ENCODE results near the gene XIAP.

XIAP gene

DNA sequence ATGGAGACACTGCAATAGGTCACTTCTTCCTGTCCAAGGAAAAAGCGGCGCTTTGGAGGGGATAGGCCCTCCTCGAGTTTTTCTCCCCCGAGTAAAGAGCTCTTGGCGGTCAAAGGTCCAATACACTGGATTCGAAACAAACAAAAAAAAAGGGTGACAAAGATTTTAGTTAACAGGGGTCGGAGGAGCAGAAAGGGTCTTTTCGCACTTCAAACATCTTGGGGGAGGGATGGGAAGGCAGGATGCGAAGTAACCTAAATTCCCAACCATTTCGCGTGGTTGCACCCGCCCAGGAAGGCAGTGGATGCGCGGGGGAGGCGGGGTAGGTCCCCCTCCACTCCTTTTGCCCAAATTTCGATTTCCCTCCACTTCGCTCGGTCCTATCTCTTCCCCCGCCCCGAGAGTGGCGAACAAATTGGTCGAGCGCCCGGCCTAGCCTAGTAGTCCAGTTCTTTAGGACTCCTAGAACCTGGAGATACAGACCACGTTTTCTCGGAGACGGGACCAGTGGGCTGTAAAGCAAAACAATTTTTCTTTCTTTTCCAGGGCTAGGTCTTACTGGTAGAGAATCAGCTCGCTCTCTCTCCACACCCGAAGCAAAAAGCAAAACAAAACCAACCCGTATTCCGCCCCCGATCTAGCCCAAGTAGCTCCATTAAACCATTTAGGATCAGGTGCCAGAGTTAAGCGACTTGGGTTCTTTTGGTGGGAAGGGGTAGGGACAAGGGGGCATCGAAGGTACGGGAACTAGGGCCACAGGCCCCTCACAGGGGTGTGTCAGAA, 99.6 kb downstream of the XIAP start:
- H3K27ac ChIP-seq (ENCODE audit: low read depth, low read length) = peak overlapping the region; percentile 75
- H3K36me3 ChIP-seq (ENCODE audit: control insufficient read depth, insufficient read depth, low read length) = no peaks in the 10 kb centered on the region
- H3K4me1 ChIP-seq (ENCODE audit: control insufficient read depth, insufficient read depth, low read length) = 0 out of 2 replicates have a peak, but pooled peaks cover 4% of the 10 kb centered on the region
- H3K27me3 ChIP-seq (ENCODE audit: control insufficient read depth, insufficient read depth, low read length) = no peaks in the 10 kb centered on the region
- peak overlapping the region; percentile 77 for H3K9ac ChIP-seq (ENCODE audit: low read length)
- peak overlapping the region; percentile 93 for H3K4me3 ChIP-seq (ENCODE audit: low read depth, low read length)
- no peaks in the 10 kb centered on the region for H3K9me3 ChIP-seq (ENCODE audit: control insufficient read depth, insufficient read depth, low read depth, low read length)

DNA sequence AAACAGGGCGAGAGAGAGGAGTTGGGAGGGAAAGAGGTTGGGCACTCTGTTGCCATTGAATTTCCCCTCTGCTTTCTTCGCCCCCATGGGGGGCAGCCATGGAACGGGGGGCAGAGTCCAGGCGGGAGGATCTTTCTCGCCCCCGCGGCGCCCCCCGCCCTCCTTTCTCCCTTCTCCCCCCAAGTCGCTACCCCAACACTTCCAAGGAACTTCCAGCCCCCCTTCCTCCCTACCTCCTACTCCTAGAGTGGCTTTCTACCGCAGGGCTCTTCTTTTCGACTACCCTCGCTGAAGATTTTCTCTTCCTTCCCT, 101.1 kb downstream of the XIAP start:
- Histone ChIP-seq H3K36me3 (ENCODE audit: control insufficient read depth, insufficient read depth, low read length) (no peaks in the 10 kb centered on the region), H3K4me1 (ENCODE audit: control insufficient read depth, insufficient read depth, low read length) (0 out of 2 replicates have a peak, but pooled peaks cover 8% of the 10 kb centered on the region), H3K9ac (ENCODE audit: low read length) (peak overlapping the region; percentile 97), H3K9me3 (ENCODE audit: control insufficient read depth, insufficient read depth, low read depth, low read length) (no peaks in the 10 kb centered on the region), H3K27ac (ENCODE audit: low read depth, low read length) (peak overlapping the region; percentile 100), H3K27me3 (ENCODE audit: control insufficient read depth, insufficient read depth, low read length) (no peaks in the 10 kb centered on the region), H3K4me3 (ENCODE audit: low read depth, low read length) (peak overlapping the region; percentile 80)

DNA sequence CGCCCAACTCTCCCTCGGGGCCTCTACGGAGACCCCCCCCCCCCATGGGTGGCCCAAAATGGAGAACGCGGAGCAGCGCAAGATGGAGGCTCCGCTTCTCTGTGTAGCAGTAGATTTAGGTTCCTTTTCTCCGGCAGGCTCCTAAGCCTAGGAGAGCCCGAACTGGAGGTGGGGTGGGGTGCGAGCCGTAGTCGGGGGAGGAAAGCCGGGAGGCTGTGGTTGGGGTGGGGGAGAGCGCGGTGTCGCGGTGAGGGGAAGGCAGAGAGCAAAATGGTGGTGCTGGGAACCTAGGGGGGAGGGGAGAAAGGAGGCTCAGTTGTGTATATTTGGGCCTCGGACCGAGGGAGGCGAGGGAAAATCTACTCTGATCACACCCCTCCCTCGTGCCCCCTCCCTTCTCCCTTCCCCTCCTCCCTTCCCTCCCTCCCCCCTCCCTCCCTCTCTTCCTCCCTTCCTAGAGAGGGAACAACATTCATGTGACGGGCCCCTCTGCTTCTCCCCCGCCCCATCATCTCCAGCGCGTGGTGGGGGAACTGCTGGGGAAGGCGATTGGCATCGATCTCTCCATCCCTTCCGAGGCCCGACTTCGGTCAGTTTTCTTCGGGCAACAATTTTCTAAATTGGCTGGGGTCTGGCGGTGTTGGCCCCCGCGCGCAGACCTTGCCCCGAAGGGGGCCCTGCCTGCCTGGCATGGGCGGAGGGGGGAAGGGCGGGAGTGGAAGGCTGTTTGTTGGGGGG, 101.6 kb downstream of the XIAP start, which contains the start of gene STAG2:
Gene STAG2 (plus strand): TSS at position 439 of the 738 bp plus-strand sequence. CDS start 60,922 bp downstream, outside the sequence.
- Histone ChIP-seq H3K4me3 (ENCODE audit: low read depth, low read length) (peak within 1 kb of the TSS; percentile 80), H3K27ac (ENCODE audit: low read depth, low read length) (peak within 1 kb of the TSS; percentile 100), H3K36me3 (ENCODE audit: control insufficient read depth, insufficient read depth, low read length) (no peaks in the 10 kb centered on the region), H3K9ac (ENCODE audit: low read length) (peak within 1 kb of the TSS; percentile 98), H3K9me3 (ENCODE audit: control insufficient read depth, insufficient read depth, low read depth, low read length) (no peaks in the 10 kb centered on the region), H3K4me1 (ENCODE audit: control insufficient read depth, insufficient read depth, low read length) (0 out of 2 replicates have a peak, but pooled peaks cover 8% of the 10 kb centered on the region), H3K27me3 (ENCODE audit: control insufficient read depth, insufficient read depth, low read length) (no peaks in the 10 kb centered on the region)

DNA sequence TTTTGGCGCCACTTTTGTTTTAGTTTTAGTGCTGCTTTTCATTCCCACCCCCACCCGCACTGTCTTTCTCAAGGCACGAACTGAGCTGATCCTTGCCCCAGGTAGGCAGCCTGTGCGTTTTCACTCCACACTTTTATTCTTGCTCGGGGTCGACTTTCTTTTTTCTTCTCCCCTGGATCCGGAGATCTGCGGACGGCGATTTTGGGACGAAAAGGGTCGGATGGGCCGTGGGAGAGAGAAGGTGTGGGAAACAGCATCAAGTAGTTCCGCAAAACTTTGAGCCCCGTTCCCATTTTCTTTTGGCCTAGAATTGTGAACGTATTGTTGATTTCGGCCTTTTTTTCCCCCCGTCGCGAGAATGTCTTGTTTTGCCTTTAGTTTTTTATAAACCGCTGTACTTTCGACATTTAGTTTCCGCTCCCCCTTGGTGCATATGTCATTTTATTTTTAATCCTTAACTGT, 102.2 kb downstream of the XIAP start:
- Histone ChIP-seq H3K9ac (ENCODE audit: low read length) (peak overlapping the region; percentile 98), H3K27me3 (ENCODE audit: control insufficient read depth, insufficient read depth, low read length) (no peaks in the 10 kb centered on the region), H3K36me3 (ENCODE audit: control insufficient read depth, insufficient read depth, low read length) (no peaks in the 10 kb centered on the region), H3K27ac (ENCODE audit: low read depth, low read length) (peak overlapping the region; percentile 100), H3K4me1 (ENCODE audit: control insufficient read depth, insufficient read depth, low read length) (0 out of 2 replicates have a peak, but pooled peaks cover 8% of the 10 kb centered on the region), H3K9me3 (ENCODE audit: control insufficient read depth, insufficient read depth, low read depth, low read length) (no peaks in the 10 kb centered on the region), H3K4me3 (ENCODE audit: low read depth, low read length) (peak overlapping the region; percentile 80)

DNA sequence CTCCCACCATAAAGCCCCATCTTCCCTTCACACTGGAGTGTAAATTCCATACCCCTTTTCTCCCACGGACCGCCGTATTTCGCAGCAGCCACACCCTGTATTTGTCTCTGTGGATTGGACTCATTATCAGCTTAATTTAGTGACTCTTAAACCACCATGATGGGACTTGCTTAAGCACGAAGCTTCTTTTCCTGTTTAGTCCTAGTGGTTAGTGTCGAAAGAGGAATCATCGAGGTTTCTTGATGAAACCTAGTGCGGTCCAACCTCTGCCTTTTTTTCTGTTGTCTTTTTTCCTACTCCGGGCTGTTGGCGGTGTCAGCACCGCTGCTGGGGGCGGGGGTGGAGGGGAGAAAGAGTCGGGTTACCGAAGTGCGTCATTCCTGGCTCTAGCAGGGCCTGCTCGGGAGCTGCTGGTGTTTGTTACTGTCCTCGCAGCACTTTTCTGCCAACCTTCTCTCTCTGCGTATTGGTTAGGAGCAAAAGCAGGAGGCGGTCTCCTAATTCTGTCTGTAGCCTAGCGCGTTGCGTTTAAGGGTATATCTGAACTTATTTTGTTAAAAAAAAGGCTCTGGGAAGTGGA, 103.0 kb downstream of the XIAP start:
- Histone ChIP-seq H3K36me3 (ENCODE audit: control insufficient read depth, insufficient read depth, low read length) (no peaks in the 10 kb centered on the region; the same call in 1 of the 2 replicates), H3K9ac (ENCODE audit: low read length) (peak overlapping the region; percentile 98), H3K27ac (ENCODE audit: low read depth, low read length) (peak overlapping the region; percentile 100), H3K4me3 (ENCODE audit: low read depth, low read length) (peak overlapping the region; percentile 80), H3K4me1 (ENCODE audit: control insufficient read depth, insufficient read depth, low read length) (0 out of 2 replicates have a peak, but pooled peaks cover 8% of the 10 kb centered on the region), H3K9me3 (ENCODE audit: control insufficient read depth, insufficient read depth, low read depth, low read length) (no peaks in the 10 kb centered on the region), H3K27me3 (ENCODE audit: control insufficient read depth, insufficient read depth, low read length) (no peaks in the 10 kb centered on the region)
